B cell (primary cell): Measurements from ENCODE around the gene SRSF2. TPM values are rescaled to one million over a fixed set of nuclear protein-coding genes. Genes with fewer than 3 reads are reported as not detected.

ENCODE experiments used
- ATAC-seq: fragments of 200-7000 bp; cut with Tn5 transposase; one replicate; pipeline ENCODE4 v1.10.0; 2021; ENCODE audit warnings: low read depth, mild to moderate bottlenecking, moderate number of reproducible peaks, moderate library complexity
- CTCF ChIA-PET: fragments of 350-600 bp; sonication (Branson Sonifier 250); formaldehyde crosslinking; loops from one replicate; lab custom pipeline; 2021; ENCODE audit warnings: antibody characterized with exemption, inconsistent platforms; lab: Charles Lee
- POLR2A ChIA-PET: fragments of 350-600 bp; sonication (Branson Sonifier 250); formaldehyde crosslinking; loops from one replicate; lab custom pipeline; 2021; ENCODE audit warnings: antibody characterized with exemption; lab: Charles Lee
- DNase-seq: peaks from one replicate; pipeline ENCODE4 v3.0.0; 2013
- H2AFZ ChIP-seq: 2 replicates; pipeline ENCODE4 v1.6.1; 2012; ENCODE audit warnings: mild to moderate bottlenecking, low read depth, low read length; ENCODE audit not compliant: insufficient read depth, poor library complexity, severe bottlenecking
- H3K27ac ChIP-seq, 2 donors: 1 replicate in 1 of 2; 2 replicates in 1 of 2; pipeline ENCODE4 v1.5.1; 2012 to 2013; ENCODE audit warnings: low read length in 2 of 2, mild to moderate bottlenecking in 2 of 2, moderate library complexity in 1 of 2
- H3K27me3 ChIP-seq, 4 experiments: fragments of 200-600 bp in 1 of 4; sonication (generic) in 1 of 4; replicated peaks in 1 of 4; 1 replicate in 2 of 4; 2 replicates in 2 of 4; pipeline versions ENCODE4 v1.6.1 to v1.7.0; 2013 to 2016; ENCODE audit warnings: low read length in 3 of 4, mild to moderate bottlenecking in 2 of 4, mixed read lengths in 1 of 4, moderate library complexity in 1 of 4; ENCODE audit not compliant: insufficient read depth in 4 of 4, control insufficient read depth in 3 of 4; ENCODE audit errors: control extremely low read depth in 1 of 4
- H3K36me3 ChIP-seq, 2 experiments: replicated peaks in 1 of 2; 1 replicate in 1 of 2; 2 replicates in 1 of 2; pipeline versions ENCODE4 v1.6.1 to v1.7.1; 2013; ENCODE audit warnings: low read length in 1 of 2; ENCODE audit not compliant: insufficient read depth in 2 of 2, control insufficient read depth in 1 of 2; ENCODE audit errors: control extremely low read depth in 1 of 2, extremely low read depth in 1 of 2
- H3K4me1 ChIP-seq, 2 donors: fragments of 200-600 bp in 1 of 2; sonication (generic) in 1 of 2; 1 replicate in 1 of 2; 2 replicates in 1 of 2; pipeline versions ENCODE4 v1.5.1 to v1.6.1; 2013 to 2017; ENCODE audit warnings: low read length in 2 of 2; ENCODE audit not compliant: control insufficient read depth in 2 of 2, insufficient read depth in 2 of 2
- H3K4me2 ChIP-seq: replicated peaks from 2 replicates; pipeline ENCODE3; 2012; ENCODE audit warnings: mild to moderate bottlenecking, low read depth, low read length; ENCODE audit not compliant: poor library complexity, severe bottlenecking
- H3K4me3 ChIP-seq, 5 experiments: fragments of 200-600 bp in 1 of 5; sonication (generic) in 1 of 5; 1 replicate in 3 of 5; 2 replicates in 2 of 5; pipeline versions ENCODE4 v1.5.1 to v1.7.0; 2011 to 2016; ENCODE audit warnings: low read length in 4 of 5, mild to moderate bottlenecking in 4 of 5, low read depth in 2 of 5, control low read depth in 1 of 5, moderate library complexity in 1 of 5; ENCODE audit not compliant: insufficient read depth in 1 of 5; ENCODE audit errors: control extremely low read depth in 1 of 5, extremely low read depth in 1 of 5
- H3K79me2 ChIP-seq: fragments of 200-600 bp; sonication (generic); one replicate; pipeline ENCODE4 v1.6.0; 2016; ENCODE audit warnings: low read length; ENCODE audit not compliant: control insufficient read depth, insufficient read depth
- H3K9ac ChIP-seq: fragments of 200-600 bp; sonication (generic); 2 replicates; pipeline ENCODE4 v1.6.1; 2017; ENCODE audit warnings: mild to moderate bottlenecking, low read length, moderate library complexity
- H3K9me3 ChIP-seq, 3 donors: one replicate each; pipeline versions ENCODE4 v1.6.1 to v1.7.1; 2013; ENCODE audit warnings: low read length in 2 of 3; ENCODE audit not compliant: control insufficient read depth in 2 of 3, insufficient read depth in 1 of 3; ENCODE audit errors: control extremely low read depth in 1 of 3
- H4K20me1 ChIP-seq: 2 replicates; pipeline ENCODE4 v1.6.0; 2012; ENCODE audit warnings: mild to moderate bottlenecking, low read length; ENCODE audit not compliant: insufficient read depth, control insufficient read depth, poor library complexity, severe bottlenecking
- H3K27ac Mint-ChIP-seq: one replicate; pipeline ENCODE4 v1.8.0; 2021; ENCODE audit warnings: mixed read lengths
- H3K27me3 Mint-ChIP-seq: one replicate; pipeline ENCODE4 v1.8.0; 2021; ENCODE audit warnings: mixed read lengths
- H3K4me1 Mint-ChIP-seq: one replicate; pipeline ENCODE4 v1.8.0; 2021; ENCODE audit warnings: mixed read lengths
- H3K4me3 Mint-ChIP-seq: one replicate; pipeline ENCODE4 v1.8.0; 2021; ENCODE audit warnings: mixed read lengths
- H3K9me3 Mint-ChIP-seq: one replicate; pipeline ENCODE4 v1.8.0; 2022; ENCODE audit warnings: mixed read lengths; ENCODE audit not compliant: insufficient read depth
- CTCF ChIP-seq: fragments of 200-600 bp; IDR thresholded peaks from one replicate; pipeline ENCODE4 v1.8.0; 2022; ENCODE audit warnings: antibody characterized with exemption, mild to moderate bottlenecking
- EZH2 ChIP-seq: IDR thresholded peaks from 2 replicates; pipeline ENCODE4 v1.6.1; 2012; ENCODE audit warnings: borderline replicate concordance, low read depth, mild to moderate bottlenecking, moderate library complexity, low read length; ENCODE audit not compliant: insufficient read depth, poor library complexity, severe bottlenecking
- WGBS: methylation state at CpG from one replicate; pipeline ENCODE4 v1.1.5; 2013; ENCODE audit warnings: missing lambda C conversion rate; ENCODE audit not compliant: insufficient coverage; 5-methylcytosine and 5-hydroxymethylcytosine counted together
- intact Hi-C: fragments of 100-400 bp; cut with micrococcal nuclease; formaldehyde crosslinking; loops from one replicate; pipeline ENCODE4 v1.10.0; 2022
- polyA plus RNA-seq: library from polyadenylated mRNA; depleted of rRNA; stranded (reverse); fragments of >200 nt; gene quantifications from 2 replicates; pipeline ENCODE4 v1.2.3, GENCODE V29; 2012
- total RNA-seq, 2 donors: library from RNA; stranded (reverse); fragments of 120-200 nt in 1 of 2; gene quantifications; 1 replicate in 1 of 2; 2 replicates in 1 of 2; pipeline versions ENCODE4 v1.2.3 to v1.2.4, GENCODE V29; 2013 to 2022

The SRSF2 gene
- total and polyA plus RNA-seq, 2 donors (not counting 1 experiment from before 2014, with no cell fraction given), result 362 to 764 TPM

DNA sequence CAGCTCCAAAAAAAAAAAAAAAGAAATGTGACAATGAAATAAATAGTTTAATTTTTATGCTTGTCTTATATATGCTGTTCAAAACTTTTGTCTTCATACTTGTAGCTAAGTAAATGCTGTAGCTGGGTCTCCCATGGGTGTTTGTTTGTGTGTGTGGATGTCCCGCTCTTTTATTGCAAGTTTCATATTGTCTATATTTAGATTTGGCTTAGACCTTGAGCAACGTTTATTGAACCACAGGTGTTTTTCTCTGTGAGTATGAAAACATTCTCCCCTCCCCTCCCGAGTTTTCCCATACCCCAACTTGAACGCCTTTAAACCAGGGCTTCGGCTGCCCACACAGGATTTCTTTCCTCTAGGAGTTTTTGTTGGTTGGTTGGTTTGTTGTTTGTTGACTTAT is 46.0 kb upstream of the SRSF2 start:
- POLR2A ChIA-PET, result interaction anchor here (0.6 to 0.7 kb wide), 2 partner anchors 17 to 106 kb away, joined by 4 to 5 read pairs; no protein-coding TSS in a partner anchor
- CTCF ChIA-PET, result interaction anchor here (0.6 to 0.7 kb wide), 3 partner anchors 40 to 89 kb away, joined by 3 to 4 read pairs (median 4); no protein-coding TSS in a partner anchor
- ATAC-seq (no peak), DNase-seq (no peak)
- no peak overlapping the region for H3K9ac ChIP-seq
- no peak overlapping the region for H3K27ac ChIP-seq
- no peaks in the 10 kb centered on the region for H3K4me1 ChIP-seq
- no peaks in the 10 kb centered on the region for H4K20me1 ChIP-seq
- H2AFZ ChIP-seq, result no peak overlapping the region
- peaks cover 5 to 14% of the 10 kb centered on the region in 2 experiments for H3K36me3 ChIP-seq
- no CpG with 5 or more reads among the region's 5 CpGs for WGBS
- no peaks in the 10 kb centered on the region for H3K9me3 ChIP-seq
- no peak overlapping the region for H3K4me2 ChIP-seq
- TF ChIP-seq EZH2 (no peak), CTCF (no peak)
- no peak overlapping the region for H3K4me3 Mint-ChIP-seq
- H3K79me2 ChIP-seq, result no peaks in the 10 kb centered on the region
- H3K4me3 ChIP-seq, result no peak overlapping the region
- H3K4me1 Mint-ChIP-seq, result no peaks in the 10 kb centered on the region
- H3K27ac Mint-ChIP-seq, result no peak overlapping the region
- H3K27me3 ChIP-seq, result no peaks in the 10 kb centered on the region
- H3K27me3 Mint-ChIP-seq, result no peaks in the 10 kb centered on the region
- no peaks in the 10 kb centered on the region for H3K9me3 Mint-ChIP-seq
- intact Hi-C loops, result no loop called here

GRCh38 chr17:76781056-76781982 is 44.2 kb upstream of the SRSF2 start:
- Histone ChIP-seq H3K27ac (no peak overlapping the region), H4K20me1 (no peaks in the 10 kb centered on the region), H3K4me3 (no peak overlapping the region), H3K79me2 (no peaks in the 10 kb centered on the region), H3K27me3 (no peaks in the 10 kb centered on the region), H3K4me2 (no peak overlapping the region), H3K9me3 (no peaks in the 10 kb centered on the region), H2AFZ (no peak overlapping the region), H3K9ac (no peak overlapping the region), H3K36me3 (peaks cover 5 to 26% of the 10 kb centered on the region in 2 experiments), H3K4me1 (no peaks in the 10 kb centered on the region)
- no peaks in the 10 kb centered on the region for H3K4me1 Mint-ChIP-seq
- TF ChIP-seq EZH2 (no peak), CTCF (no peak)
- H3K27me3 Mint-ChIP-seq, result no peaks in the 10 kb centered on the region
- CTCF ChIA-PET, result no interaction called here
- DNase-seq, result no peak
- ATAC-seq, result no peak
- H3K27ac Mint-ChIP-seq, result no peak overlapping the region
- intact Hi-C loops, result no loop called here
- WGBS, result 98% methylated on average over 10 of the region's 12 CpGs
- POLR2A ChIA-PET, result no interaction called here
- no peaks in the 10 kb centered on the region for H3K9me3 Mint-ChIP-seq
- no peak overlapping the region for H3K4me3 Mint-ChIP-seq
